ENCODE measurements around the gene TRPV4.

TRPV4 gene

DNA sequence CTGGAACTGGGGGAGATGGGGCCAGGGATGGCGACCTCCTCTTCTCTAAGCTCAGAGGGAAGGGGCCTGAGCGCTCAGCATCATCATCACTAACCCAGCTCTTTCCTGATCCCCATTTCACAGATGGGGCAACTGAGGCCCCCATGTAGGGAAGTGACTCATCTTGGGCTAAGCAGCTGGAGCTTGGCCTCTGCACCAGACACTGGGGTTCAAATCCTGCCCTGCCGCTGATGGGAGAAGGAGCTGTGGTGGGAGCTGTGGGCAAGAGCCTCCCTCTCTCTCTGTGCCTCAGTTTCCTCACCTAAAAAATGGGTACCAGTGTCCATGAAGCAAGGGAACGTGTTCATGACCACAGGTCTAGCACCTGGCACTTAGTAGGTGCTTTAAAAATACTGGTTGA lies 2.6 kb upstream of the TRPV4 start:
- TF ChIP-seq, protein P1, sequence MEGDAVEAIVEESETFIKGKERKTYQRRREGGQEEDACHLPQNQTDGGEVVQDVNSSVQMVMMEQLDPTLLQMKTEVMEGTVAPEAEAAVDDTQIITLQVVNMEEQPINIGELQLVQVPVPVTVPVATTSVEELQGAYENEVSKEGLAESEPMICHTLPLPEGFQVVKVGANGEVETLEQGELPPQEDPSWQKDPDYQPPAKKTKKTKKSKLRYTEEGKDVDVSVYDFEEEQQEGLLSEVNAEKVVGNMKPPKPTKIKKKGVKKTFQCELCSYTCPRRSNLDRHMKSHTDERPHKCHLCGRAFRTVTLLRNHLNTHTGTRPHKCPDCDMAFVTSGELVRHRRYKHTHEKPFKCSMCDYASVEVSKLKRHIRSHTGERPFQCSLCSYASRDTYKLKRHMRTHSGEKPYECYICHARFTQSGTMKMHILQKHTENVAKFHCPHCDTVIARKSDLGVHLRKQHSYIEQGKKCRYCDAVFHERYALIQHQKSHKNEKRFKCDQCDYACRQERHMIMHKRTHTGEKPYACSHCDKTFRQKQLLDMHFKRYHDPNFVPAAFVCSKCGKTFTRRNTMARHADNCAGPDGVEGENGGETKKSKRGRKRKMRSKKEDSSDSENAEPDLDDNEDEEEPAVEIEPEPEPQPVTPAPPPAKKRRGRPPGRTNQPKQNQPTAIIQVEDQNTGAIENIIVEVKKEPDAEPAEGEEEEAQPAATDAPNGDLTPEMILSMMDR (IDR thresholded peaks at IDR 0.05; ENCODE audit: insufficient read depth, low read length, poor library complexity, severe bottlenecking): no peak
- DNase-seq (ENCODE audit: extremely low read depth, insufficient read length): no peak
- no peak overlapping the region for H3K4me3 ChIP-seq (replicated peaks; ENCODE audit: low read depth, low read length)
- H3K36me3 ChIP-seq (ENCODE audit: control insufficient read depth, insufficient read depth, low read length): no peaks in the 10 kb centered on the region
- no peaks in the 10 kb centered on the region; the same call in 1 of the 2 replicates for H3K27me3 ChIP-seq (replicated peaks; ENCODE audit: control insufficient read depth, insufficient read depth, low read length)

DNA sequence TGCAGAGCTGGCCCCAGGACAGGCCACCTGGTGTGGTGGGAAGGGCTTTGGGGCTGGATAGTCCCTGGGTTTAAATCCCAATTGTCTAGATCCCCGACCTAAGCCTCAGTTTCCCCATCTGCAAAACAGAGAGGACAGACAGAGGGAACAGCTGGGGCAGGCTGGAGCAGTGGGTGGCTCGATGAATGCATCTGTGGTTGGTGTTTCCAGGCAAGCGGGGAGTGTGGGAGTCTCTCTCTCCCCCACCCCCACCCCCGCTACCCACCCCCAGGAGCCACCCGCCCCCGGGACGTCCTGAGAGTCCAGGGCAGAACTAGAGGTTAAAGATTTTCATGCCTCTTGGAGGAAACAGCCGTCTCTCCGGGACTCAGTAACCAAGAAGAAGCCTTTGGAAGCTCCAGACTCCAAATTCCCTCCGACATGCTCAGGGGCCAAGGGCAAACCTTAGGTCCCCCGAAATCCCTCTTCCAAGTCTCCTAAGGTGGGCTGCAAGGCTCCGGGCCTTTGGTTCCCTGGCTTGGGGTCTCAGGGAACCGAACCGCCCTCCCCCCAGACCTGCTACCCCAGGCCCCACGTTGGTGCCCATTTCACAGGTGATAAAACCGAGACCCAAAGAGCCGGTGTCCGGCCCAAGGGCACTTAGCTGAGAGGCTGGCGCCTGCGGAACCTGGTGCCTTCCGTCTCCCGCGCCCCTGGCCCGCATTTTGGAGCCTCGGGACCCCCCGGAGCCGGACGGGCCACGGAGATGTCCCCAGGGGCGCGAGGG lies 474 bp downstream of the TRPV4 start:
- peaks cover 4% of the 10 kb centered on the region for H3K27me3 ChIP-seq (replicated peaks; ENCODE audit: control insufficient read depth, insufficient read depth, low read length)
- H3K4me3 ChIP-seq (replicated peaks; ENCODE audit: low read depth, low read length): no peak overlapping the region
- no peak for DNase-seq (ENCODE audit: extremely low read depth, insufficient read length)
- no peaks in the 10 kb centered on the region for H3K36me3 ChIP-seq (ENCODE audit: control insufficient read depth, insufficient read depth, low read length)
- TF ChIP-seq, protein P1 (IDR thresholded peaks at IDR 0.05; ENCODE audit: insufficient read depth, low read length, poor library complexity, severe bottlenecking): no peak

DNA sequence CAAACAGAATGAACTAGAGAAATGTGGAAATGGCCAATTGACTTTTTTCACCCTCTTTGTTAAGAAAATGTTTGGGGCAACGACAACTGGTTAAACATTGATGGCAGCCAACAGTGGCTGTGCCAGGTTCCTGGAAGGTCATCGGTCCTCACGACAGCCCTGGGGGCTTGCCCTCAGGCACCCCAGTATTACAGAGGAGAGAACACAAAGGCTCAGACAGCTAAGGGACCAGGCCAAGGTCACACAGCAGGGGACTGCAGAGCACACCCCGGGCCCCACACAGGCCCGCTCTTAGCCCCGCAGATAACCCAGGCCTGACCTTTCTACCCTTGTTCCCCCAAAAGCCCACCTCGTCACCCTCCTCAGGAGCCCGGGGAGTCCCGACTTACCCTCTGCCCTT lies 1.3 kb downstream of the TRPV4 start:
- DNase-seq (ENCODE audit: extremely low read depth, insufficient read length): no peak
- H3K27me3 ChIP-seq (replicated peaks; ENCODE audit: control insufficient read depth, insufficient read depth, low read length): peaks cover 4% of the 10 kb centered on the region
- no peaks in the 10 kb centered on the region for H3K36me3 ChIP-seq (ENCODE audit: control insufficient read depth, insufficient read depth, low read length)
- TF ChIP-seq, protein P1 (IDR thresholded peaks at IDR 0.05; ENCODE audit: insufficient read depth, low read length, poor library complexity, severe bottlenecking): no peak
- H3K4me3 ChIP-seq (replicated peaks; ENCODE audit: low read depth, low read length): no peak overlapping the region

DNA sequence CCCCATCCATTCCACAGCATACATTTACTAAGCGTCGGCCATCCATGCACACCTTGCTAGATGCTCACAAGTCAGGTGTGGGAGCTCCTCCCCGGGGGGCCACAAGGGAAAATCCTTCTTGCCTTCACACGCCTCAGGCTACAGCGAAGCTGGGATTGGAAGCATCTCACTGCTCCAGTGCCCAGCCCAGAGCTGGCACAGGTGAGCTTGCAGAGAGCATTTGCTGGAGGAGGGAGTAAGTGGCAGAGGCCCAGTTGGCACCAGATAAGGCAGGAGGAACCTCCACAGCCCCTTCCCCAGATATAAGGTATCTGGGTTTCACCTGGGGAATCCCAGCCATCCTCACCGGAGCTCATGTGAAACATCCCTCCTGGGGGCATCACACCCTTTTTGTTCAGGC lies 1.8 kb downstream of the TRPV4 start:
- H3K27me3 ChIP-seq (replicated peaks; ENCODE audit: control insufficient read depth, insufficient read depth, low read length): peaks cover 4% of the 10 kb centered on the region
- TF ChIP-seq, protein P1 (IDR thresholded peaks at IDR 0.05; ENCODE audit: insufficient read depth, low read length, poor library complexity, severe bottlenecking): no peak
- DNase-seq (ENCODE audit: extremely low read depth, insufficient read length): no peak
- H3K36me3 ChIP-seq (ENCODE audit: control insufficient read depth, insufficient read depth, low read length): no peaks in the 10 kb centered on the region
- no peak overlapping the region for H3K4me3 ChIP-seq (replicated peaks; ENCODE audit: low read depth, low read length)

DNA sequence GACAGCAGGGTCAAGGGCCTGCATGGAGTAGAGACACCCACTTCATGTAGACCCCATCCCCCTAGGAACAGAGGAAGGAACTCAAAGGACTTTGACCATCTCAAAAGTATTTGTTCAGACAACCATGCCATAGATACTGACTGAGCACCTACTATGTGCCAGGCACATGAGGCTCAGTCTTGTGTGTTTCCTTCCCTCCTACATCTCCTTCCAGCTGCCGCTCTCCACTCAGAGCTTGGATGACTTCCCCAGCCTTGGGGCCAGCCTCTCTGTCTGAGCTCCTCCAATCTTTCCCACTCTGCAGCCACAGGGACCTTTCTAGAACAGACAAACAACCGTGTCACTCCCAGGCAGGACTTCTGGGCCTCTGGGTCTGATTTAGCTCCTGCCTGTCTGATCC lies 2.5 kb downstream of the TRPV4 start:
- Histone ChIP-seq H3K36me3 (ENCODE audit: control insufficient read depth, insufficient read depth, low read length) (no peaks in the 10 kb centered on the region), H3K27me3 (replicated peaks; ENCODE audit: control insufficient read depth, insufficient read depth, low read length) (peaks cover 5% of the 10 kb centered on the region), H3K4me3 (replicated peaks; ENCODE audit: low read depth, low read length) (no peak overlapping the region)
- no peak for DNase-seq (ENCODE audit: extremely low read depth, insufficient read length)
- TF ChIP-seq, protein P1 (IDR thresholded peaks at IDR 0.05; ENCODE audit: insufficient read depth, low read length, poor library complexity, severe bottlenecking): no peak

Measured in GM06990 (cell line).